Body of pancreas (tissue), 4 donors: ENCODE results near the gene PTK6.

ENCODE experiments used
- CTCF ChIP-seq, 7 experiments: fragments of 450-650 bp in 4 of 7; fragments of 200-600 bp in 3 of 7; sonication (generic) in 3 of 7; IDR thresholded peaks; one replicate each; pipeline ENCODE4 v1.5.1; 2016 to 2019; ENCODE audit warnings: antibody characterized with exemption in 7 of 7
- POLR2A ChIP-seq, 3 donors: fragments of 450-650 bp; IDR thresholded peaks; one replicate each; pipeline ENCODE4 v1.6.1; 2016; ENCODE audit warnings: antibody characterized with exemption in 3 of 3, mild to moderate bottlenecking in 2 of 3

GRCh38 chr20:63558804-63559484 is 21.8 kb upstream of the PTK6 start:
- TF ChIP-seq CTCF (IDR thresholded peaks at IDR 0.05) (no peak), POLR2A (IDR thresholded peaks at IDR 0.05) (no peak)
